ENCODE data around the gene GRAP. TPM values are rescaled to one million over a fixed set of nuclear protein-coding genes. Genes with fewer than 3 reads are reported as not detected.

GRAP gene
- total RNA-seq, 4 donors from 2014 or later = 2.6 to 13.2 (median 6.8) TPM

DNA sequence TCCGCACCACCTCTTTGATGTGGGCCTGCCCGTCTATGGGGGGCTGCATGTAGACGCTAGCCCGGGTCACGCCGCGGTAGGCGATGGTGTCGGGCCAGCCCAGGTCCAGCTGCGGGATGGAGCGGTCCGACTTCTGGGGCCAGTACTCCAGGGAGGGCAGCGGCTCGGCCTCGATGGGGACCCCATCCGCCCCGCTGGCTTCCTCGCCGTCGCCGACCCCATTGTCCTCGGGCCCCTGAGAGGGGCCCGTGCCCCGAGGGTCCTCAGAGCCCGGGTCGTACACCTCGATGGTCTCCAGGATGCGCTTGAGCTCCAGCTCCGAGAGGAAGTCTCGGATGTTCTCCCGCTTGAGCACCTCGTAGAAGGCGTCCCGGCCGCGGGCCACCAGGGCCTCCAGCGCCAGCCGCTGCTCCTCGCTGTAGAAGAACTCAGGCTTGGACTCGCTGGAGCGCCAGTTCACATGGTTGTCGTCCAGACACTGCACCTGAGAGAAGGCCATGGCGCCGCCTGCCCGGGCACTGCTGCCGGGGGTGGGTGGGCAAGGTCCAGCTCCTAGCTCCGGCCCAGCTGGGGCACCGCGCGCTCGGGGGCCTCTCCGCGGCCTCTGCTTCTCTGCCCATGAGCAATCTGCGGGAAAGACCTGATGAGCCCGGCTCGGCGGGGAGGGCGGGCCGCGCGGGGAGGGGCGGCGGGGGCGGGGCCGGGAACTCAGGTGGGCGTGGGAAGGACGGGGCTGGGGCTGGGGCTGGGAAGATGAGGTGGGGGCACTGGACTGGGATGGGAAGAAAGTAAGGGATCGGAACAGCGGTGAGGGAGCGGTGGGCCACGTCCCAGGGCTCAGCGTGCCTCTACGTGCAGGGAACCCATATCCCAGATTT is 43.0 kb downstream of the GRAP start:
- TF ChIP-seq, protein P1, sequence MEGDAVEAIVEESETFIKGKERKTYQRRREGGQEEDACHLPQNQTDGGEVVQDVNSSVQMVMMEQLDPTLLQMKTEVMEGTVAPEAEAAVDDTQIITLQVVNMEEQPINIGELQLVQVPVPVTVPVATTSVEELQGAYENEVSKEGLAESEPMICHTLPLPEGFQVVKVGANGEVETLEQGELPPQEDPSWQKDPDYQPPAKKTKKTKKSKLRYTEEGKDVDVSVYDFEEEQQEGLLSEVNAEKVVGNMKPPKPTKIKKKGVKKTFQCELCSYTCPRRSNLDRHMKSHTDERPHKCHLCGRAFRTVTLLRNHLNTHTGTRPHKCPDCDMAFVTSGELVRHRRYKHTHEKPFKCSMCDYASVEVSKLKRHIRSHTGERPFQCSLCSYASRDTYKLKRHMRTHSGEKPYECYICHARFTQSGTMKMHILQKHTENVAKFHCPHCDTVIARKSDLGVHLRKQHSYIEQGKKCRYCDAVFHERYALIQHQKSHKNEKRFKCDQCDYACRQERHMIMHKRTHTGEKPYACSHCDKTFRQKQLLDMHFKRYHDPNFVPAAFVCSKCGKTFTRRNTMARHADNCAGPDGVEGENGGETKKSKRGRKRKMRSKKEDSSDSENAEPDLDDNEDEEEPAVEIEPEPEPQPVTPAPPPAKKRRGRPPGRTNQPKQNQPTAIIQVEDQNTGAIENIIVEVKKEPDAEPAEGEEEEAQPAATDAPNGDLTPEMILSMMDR (IDR thresholded peaks at IDR 0.05) = no peak
- DNase-seq (ENCODE audit: low spot score) (no peak), ATAC-seq (ENCODE audit: low FRiP score) (peak; percentile 39)

GRCh38 chr17:19002805-19003542 is 43.8 kb downstream of the GRAP start:
- TF ChIP-seq, protein P1 (IDR thresholded peaks at IDR 0.05) = no peak
- ATAC-seq (ENCODE audit: low FRiP score) = no peak
- DNase-seq (ENCODE audit: low spot score) = no peak

DNA sequence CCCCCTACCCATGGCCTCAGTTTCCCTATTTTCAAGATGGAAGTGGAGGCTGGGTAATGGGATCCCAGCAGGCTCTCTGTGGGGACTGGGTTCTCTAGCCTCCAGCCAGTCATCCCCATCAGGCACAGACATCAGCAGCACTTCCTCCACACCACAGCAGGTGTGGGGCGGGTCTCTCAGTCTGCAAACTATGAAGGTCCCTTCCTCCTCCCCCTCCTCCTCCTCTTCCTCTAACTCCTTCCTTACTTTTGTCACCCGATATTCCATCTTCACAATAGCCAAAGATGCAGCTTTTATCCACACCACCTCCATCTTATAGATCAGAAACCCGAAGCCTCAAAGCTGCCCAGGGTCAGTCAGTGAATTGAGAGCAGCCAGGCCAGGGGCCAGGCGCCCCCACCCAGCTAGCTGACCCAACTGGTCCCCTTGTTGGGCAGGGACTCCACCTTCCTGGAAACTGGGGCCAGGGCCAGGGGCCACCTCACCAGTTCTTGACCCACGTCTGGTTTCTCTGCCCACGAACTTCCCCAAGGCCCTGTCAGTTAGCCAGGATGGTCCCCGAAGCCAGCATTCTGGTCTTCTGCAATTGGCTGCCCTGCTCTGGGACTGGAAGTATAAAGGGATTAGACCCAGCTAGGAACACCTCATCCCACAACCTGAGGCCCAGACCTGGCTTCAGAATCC is 44.7 kb downstream of the GRAP start:
- TF ChIP-seq, protein P1 (IDR thresholded peaks at IDR 0.05) = no peak
- ATAC-seq (ENCODE audit: low FRiP score) (no peak), DNase-seq (ENCODE audit: low spot score) (no peak)

- peak; percentile 73 for ATAC-seq (ENCODE audit: low FRiP score)
- TF ChIP-seq, protein P1 (IDR thresholded peaks at IDR 0.05) = no peak
- DNase-seq (ENCODE audit: low spot score) = no peak
These were observed 46.0 kb downstream of the GRAP start for GRCh38 chr17:19000531-19001325.

DNA sequence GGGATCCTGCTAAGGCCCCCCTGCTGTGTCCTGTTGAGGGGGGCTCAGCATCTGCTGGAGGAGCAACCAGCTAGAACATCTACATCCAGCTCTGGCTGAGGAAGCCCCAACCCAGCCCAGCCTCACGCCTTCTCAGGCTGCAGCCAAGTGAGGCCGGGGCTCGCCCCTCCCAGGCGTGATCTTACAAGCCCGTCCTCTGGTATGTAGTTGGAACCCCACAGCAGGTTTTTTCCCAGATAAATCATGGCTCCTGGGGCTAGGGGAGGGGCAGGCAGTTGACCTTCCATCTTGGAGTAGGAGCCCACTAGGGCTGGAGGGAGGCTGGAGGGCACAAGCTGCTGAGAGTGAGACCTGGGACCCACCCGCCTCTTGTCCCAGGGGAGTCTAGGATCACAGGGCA is 46.8 kb downstream of the GRAP start:
- TF ChIP-seq, protein P1 (IDR thresholded peaks at IDR 0.05) = no peak
- ATAC-seq (ENCODE audit: low FRiP score) (no peak), DNase-seq (ENCODE audit: low spot score) (no peak)

DNA sequence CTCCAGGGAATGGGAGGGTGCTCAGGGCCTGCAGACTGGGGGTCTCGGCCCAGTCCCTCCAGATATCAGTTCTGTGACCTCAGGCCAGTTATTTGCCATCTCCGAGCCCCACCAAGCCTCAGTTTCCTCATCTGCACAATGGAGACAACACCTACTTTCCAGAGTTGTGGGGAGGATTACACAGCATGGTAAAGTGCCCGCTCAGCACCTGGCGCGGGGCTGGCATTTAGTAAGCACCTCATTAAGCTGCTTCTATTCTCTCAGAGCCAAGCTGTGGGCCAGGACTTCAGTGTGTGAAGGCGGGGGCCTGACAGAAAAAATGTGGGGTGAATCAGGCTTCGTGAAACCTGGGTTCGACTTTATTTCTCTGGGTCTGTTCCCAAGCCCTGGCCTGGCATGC is 47.4 kb downstream of the GRAP start:
- DNase-seq (ENCODE audit: low spot score) = no peak
- TF ChIP-seq, protein P1 (IDR thresholded peaks at IDR 0.05) = no peak
- ATAC-seq (ENCODE audit: low FRiP score) = no peak
